NCI-H2107 (cell line): Measurements from ENCODE around the gene PTPRN2.

ENCODE experiments used
- DNase-seq: peaks from one replicate; lab custom pipeline; 2025; lab: John Stamatoyannopoulos, UW

Gene PTPRN2

DNA sequence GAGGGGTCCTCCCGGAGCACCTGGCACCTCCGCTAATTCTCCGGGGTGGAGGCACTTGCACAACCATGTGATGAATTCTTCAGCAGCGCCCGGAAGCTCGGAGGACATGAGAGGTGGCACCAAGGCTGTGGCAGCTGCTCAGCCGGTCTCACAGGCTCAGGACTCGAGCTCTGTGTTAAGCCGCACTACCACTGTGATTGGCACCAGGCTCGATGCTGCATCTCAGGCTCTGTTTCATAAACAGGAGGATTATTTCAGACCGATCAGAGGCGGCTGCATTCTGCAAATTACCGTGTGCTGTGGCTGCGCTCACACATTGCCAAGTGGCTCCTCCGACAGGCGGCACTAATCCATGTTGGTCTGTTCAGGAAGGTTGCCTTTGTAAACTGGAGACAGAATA lies 755.6 kb downstream of the PTPRN2 start:
- no peak for DNase-seq

DNA sequence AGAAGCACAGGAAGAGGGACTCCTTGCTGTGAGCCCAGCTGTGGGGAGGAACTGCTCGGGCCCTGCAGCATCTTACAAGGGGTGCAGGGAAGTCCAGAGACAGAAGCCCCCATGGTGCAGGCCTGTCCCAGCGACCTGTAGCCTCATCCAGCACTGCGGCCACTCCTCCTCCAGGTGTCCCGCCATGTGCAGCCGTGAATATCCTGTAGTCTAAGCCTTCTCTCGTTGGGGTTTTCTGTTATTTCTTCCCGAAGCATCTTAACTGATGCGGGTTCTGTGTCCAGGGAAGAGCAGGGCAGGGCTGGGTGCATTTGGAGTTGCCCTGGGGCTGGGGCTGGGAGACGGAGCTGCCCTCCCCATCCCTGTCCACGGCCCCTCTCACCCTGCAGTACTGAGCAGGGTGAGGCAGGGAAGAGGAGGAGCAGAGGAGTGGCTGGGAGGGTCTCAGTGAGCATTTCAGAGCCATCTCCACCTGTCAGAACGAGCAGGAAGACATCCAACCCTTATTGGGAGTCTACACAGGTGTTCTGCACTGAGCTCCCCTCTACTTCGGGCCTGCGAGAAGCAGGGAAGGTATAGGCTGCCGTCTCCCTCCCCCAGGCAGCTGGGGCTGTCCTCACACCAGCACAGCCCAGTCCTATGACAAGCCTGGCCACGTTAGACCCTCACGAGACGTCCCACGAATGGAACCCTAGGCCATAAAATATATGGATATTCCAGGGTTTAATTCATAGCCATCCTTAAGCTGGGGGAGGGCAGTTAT lies 756.3 kb downstream of the PTPRN2 start:
- no peak for DNase-seq

DNA sequence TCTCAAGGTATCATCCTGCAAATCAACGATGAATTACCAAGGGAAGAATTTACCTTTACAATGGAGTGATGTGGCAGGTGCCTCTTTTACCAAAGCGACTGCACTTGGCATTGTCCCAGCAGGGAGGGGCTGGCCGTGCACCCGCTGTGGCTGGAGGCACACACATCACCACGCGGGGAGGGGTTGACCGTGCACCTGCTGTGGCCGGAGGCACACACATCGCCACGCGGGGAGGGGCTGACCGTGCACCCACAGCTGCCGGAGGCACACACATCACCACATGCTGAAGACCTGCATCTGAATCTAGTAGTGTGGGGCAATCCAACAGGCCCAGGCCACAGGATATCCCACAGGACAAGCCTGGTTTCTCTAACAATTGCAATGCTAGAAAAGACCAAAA lies 757.3 kb downstream of the PTPRN2 start:
- peak; percentile 70 for DNase-seq

DNA sequence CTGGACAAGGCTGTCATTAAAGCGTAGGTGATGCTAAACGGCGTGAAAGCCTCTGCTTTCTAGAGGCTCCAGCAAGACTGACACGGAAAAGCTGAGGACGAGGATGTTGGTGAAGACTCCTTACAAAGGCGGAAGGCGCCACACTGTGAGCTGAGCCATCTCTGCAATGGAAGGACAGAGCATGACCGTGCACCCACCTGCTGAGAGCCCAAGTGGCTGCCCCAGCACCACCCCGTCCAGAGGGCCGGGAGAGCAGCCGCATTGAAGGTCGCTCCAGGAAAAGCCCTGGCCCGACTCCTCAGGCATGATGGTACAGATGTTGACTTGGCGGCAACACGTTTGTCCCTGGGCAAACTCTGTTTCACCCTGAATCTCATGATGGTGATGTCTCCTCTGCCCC lies 758.1 kb downstream of the PTPRN2 start:
- DNase-seq = no peak

DNA sequence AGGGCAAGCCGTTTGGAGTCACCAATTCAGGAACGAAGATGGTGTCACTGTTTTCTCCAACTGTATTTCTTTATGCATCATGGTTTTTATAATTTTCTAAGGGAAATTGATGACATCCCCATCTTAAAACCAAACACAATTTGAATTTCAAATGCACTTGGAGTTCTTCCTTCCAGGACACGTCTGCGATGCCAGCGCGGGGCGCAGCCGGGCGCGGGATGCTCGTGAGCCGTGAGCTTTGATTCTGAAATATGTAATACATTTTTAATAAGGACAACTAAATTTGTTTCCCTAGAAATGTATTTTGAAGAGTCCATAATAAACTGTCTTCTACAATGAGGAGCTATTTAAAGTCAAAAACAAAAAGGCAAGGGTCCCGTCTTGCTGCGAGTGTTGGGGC lies 758.7 kb downstream of the PTPRN2 start:
- DNase-seq = no peak

DNA sequence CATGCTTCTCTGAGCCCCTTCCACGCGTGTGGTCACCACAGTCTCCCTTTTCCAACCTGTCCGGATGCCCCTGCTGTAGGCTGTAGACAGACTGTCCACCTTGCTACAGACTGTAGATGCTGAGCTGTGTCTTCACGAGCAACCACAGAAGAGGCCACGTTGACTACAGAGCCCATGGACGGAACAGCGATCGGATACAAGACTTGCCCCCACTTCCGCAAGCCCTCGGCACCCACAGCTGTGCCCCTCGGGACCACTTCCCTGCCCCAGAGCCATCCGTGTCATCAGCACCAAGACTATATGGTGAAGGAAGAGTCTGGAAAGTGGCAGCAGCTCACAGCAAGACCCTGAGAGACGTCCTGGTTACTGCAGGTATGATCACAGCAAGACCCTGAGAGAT lies 759.4 kb downstream of the PTPRN2 start:
- DNase-seq = no peak

DNA sequence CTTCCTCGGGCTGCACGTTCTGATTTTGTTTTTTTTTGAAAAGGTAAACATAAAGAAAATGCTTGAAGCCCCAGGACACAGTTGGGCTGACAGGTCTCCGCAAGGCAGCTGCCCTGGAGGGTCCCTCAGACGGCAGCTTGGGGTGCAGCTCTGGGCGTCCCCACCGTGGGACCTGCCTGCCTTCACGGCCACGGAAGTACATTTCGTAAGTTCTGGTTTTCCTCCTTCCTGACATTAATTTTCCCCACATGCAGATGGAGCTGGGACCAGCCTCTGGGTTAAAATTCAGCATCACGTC lies 759.8 kb downstream of the PTPRN2 start:
- DNase-seq = no peak

DNA sequence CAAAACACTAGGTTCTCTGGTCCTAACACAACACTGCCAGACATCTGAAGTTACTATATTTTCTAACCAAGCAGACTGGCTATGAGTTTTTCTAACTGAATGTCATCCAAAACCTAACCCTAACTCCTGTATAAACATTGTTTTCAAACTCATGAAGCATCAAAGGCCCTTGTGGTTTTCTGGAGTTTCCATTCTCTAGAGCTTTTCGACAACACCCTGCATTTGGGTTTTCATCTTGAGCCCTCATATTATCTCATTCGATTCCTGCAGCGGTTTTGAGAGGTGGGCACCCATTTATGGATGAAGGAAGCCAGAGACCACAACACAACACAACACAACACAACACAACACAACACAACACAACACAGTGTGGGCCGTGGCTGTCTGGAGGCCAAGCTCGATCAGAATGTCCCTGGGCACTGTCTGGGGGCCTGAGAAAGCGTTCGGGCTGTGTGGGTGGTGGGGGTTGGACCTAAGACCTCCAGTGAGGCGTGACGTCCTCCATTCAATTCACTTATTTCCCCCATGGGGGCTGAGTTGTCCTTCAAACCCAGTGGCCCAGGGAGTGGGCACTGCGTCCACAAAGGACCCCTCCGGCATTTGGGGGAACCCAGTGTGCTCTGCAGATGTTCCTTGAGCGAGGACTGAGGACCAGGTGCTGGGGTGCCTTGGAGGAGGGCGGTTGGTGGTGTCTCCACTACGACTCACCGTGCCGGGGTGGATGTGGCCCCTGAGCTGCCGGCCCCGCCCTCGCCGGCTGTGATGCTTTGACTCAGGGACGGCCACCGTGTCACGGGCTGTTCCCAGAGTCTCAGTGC lies 760.4 kb downstream of the PTPRN2 start:
- no peak for DNase-seq

DNA sequence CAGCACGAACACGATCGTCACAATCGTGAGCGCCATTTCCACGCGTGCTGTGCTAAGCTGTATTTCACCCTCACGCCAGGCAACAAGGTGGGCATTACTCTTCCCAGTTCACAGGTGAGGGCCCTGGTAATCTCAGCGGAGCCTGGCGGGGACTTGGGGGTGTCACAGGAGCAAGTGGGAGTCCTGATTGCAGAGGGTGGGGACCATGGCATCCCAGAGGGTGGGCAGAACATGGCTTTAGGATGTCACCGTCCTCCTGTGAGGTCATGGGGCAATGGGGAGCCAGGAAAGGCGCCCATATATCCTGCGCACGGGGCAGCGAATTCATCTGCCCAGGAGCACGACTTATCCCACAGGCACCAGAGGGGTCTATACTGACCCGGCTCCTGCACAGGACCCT lies 761.1 kb downstream of the PTPRN2 start:
- DNase-seq = no peak

DNA sequence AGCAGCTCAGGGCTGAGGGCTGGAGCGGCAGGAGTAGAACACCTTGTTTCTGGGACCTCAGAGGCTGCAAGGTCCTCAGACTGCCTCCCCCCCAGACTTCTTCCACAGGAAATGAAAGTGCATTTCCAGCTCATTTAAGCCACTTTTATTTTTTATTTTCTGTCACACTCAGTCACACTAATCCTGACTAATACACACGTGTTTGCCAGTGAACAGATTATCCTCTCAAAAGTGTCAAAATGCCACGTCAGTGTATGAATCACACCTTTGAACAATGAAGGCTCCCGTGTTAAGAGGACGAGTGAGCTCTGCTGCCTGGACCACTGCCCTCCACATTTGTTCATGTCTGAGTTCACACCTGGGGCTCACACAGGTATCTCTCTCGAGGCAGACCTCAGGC lies 762.3 kb downstream of the PTPRN2 start:
- no peak for DNase-seq

DNA sequence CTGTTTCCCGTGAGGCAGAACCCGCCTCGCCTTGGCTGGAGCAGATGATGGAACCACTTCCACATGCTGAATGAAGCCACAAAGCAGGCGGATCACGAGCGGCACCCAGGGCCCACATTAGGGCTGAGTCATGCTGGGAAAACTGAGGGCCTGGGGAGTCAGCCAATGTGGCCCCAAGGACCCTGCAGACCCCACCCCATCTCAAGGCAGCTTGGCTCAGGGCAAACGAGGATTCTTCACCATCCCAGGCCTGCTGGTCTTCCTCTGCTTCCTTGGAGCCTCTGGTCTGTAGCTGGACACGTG lies 762.9 kb downstream of the PTPRN2 start:
- no peak for DNase-seq

DNA sequence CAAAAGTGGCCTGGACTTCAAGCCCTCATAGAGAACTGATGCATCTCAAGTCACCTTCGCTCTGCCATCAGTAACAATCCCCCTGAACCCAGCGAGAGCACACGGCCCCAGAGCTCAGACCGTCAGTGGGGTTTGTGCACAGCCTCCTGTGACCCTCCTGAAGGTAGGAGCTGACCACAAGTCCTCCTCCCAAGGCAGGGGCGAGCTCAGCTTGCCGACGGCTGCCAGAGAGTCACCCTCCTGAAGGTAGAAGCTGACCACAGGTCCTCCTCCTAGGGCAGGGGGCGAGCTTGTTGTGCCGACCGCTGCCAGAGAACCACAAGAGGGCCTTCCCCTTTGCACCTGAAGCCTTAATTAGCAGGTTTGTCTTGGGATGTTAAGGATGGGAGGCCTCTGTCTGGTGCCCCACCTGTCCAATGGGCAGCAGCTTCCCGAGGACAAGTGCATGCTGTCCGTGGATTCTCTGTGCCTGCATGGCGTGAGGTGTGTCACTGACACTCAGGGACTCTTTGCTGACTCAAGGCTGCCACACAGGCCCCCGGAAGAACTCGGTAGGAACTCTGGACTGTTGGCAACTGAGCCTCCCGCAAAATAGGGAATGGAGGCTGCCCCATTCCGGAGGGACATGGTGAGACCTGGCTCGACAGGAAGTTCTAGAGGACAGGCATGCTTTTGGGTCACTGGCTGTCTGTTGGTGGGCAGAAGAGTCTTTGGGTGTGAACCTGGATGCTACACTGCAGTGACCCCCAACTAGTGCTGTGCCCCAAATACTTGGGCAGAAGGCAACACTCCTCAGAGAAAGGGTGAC lies 763.4 kb downstream of the PTPRN2 start:
- DNase-seq = no peak

DNA sequence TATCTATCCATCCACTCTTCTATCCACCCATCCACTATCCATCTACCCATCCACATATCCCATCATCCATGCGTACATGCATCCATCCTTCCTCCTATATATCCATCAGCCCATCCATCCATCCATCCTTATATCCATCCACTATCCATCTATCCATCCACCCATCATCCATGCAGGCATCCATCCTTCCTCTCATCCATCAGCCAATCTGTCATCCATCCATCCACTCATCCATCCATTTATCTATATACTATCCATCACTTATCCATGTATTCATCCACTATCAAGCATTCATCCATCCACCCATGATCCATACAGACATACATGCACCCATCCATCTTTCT lies 765.0 kb downstream of the PTPRN2 start:
- DNase-seq = no peak

DNA sequence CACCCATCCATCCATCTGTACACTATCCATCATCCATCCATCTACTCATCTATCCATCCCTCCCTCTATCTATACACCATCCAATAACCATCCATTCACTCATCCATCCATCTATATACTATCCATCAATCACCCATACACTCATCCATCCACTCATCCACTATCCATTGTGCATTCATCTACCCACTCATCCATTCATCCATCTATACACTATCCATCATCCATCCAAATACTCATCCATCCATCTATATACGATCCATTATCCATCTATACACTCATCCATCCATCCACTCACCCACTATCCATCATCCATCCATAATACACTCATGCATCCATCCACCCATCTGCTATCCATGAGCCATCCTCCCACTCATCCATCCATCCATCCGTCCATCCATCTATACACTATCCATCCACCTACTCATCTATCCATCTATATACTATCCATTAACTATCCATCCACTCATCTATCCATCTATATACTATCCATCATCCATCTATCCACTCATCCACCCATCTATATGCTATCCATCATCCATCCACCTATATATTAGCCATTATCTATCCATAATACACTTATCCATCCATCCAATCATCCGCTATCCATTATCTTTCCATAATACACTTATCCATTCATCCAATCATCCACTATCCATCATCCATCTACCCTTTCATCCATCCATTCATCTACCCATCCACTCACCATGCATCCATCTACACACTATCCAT lies 765.5 kb downstream of the PTPRN2 start:
- DNase-seq = no peak

DNA sequence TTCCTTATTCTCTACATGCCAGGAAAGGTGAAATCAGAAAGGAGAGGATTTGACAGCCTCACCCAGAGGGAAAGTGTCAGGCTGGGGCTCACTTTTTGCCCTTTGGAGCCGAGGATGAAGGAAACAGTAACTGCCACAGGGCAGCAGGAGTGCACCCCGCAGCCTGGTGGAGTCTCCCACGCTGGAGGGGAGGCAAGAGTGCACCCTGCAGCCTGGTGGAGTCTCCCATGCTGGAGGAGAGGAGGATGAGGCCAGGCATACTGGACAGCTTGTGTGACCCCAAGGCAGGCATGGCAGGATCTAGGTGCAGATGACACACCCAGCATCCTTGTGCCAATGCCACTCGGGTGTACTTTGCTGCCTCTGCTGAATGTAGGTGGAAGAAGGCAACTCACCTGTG lies 766.8 kb downstream of the PTPRN2 start:
- DNase-seq = no peak

DNA sequence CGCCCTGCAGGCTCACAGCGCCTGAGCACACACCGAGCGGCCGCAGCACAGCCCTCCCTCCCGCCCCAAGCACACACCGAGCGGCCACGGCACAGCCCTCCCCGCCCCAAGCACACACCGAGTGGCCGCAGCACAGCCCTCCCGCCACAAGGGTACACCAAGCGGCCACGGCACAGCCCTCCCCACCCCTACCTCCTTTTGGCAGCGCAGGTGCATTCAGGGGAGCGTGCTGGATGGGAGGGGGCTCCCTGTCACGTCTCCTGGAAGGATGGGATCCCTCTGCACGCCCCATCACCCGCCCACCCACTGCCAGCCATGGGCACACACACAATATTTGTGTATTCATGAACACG lies 768.2 kb downstream of the PTPRN2 start:
- DNase-seq = no peak

DNA sequence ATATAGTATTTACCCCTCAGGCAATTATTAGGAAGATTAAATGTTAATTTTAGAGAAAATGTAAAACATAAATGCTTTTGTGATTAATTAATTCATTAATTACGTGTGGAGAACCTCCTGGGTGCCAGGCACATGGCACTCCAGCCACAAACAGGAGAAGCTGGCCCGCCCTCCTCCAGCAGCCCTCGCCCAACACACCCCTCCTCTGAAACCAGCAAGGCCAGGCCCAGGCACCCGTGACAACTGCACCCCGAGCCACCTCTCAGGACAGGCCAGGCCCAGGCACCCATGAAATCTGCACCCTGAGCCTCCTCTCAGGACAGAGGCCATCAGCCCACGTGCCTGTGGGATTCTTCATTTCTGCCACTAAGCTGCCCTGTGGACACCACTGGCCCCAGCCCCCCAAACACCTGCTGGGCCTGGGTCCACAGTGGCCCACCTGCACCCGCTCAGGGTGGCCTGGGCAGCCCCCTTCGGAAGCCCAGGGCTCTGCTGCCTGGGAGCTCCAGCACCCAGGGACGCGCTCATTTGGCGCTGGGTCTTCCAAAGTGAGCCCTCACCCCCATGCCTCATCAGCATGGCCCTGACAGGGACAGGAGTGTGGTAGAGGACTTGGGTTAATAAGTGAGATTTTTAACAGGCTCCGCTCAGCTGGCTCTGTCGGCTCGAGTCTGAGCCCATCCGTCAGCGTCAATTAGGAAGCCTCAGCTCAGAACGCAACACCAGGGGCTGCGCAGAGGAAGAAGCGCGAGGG lies 768.7 kb downstream of the PTPRN2 start:
- DNase-seq = no peak

DNA sequence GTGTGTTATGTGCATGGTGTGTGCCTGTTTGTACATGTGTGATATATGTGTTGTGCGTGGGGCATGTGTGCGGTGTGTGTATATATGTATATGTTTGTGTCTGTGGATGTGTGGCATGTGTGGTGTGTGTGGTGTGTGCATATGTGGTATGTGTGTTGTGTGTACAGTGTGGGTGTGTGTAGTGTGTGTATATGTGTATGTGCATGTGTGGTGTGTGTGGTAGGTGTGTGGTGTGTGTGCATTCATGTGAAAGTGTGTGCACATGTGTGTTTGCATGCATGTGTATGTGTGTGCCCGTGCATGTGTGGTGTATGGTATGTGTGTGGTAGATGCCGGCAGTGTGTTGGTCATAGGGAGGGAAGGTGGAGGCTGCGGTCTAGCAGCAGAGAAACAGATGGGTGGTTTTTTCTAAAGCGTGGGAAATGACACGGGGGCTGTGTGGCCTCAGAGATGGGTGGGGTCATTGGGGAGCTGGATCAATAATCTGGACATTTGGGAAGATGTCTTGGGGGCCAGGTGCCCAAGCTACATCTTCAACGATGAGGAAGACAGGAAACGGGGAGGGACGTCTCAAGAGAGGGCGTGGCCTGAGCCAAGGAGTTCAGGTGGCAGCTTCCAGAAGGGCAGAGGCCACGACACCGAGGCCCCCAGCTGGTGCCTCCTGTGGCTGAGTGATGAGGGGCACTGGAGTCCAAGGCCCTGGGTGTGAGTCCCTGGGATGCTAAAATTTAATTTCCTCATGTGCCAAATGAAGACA lies 769.5 kb downstream of the PTPRN2 start:
- no peak for DNase-seq

DNA sequence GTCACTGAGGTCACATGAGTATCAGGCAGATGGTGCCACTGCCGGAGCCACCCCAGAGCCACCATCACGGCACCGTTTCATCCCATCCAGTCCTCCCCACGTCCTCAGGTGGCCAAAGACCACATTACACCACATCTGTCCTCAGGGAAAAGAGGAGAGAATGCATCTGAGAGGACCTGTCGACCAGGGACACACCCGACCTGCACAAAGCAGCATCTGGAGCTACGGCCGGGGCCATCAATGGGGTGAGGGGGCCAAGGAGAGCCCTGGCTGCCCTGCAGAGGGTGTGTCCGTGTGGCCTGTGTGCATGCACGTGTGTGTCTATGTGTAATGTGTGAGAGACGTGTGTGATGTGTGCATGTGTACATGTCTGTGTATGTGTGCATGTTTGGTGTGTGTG lies 770.2 kb downstream of the PTPRN2 start:
- DNase-seq = no peak

DNA sequence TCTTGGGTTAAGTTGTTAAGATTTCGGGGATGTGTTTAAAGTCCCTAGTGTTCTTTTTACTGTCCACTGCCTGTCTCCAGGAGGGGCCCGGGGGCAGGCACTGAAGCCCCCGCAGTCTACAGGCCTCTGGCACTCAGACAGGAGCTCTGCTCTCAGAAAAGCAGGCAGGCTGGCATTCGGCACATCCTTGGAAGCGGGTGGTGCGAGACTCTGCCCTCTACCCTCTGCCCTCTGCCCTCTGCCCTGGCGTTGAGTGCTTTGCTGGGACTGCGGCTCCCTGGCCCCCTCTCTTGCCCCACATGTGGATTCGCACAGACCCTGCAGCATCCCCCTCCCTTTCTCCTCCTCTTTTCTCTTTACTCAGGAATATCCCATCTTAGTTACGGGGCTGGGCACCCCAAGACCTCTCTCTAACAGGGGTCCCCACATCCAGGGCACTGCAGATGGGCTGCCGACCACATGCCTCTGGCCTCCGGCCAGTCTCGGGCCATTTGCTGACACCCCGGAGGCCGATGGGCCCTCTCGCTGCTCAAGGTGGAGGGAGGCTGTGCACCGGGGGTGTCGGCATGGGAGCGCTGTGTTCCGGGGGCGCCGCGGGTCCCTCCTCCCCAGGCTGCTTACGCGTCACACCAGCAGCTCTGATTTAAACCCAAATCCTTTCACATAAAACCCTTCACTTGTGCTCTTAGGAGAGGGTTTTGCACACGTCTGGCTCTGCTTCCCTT lies 770.9 kb downstream of the PTPRN2 start:
- DNase-seq = no peak

DNA sequence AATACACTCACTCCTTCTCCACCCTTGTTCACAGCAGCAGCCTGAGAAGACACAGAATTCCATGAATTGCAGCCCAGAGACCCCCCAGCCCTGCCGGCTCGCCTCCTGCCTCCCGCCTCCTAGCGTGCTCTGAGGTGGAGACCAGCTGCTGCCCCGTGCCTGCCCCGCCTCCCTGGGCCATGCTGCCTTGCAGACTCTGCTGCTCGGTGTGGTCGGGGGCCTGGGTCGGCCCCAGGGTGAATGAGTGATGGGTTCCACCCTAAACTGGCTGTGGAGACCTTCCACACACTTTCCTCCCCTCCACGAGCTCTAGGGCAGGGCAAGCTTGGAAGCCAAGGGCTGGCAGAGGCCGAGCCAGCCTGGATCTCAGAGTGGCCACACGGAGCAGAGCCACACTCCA lies 771.5 kb downstream of the PTPRN2 start:
- DNase-seq = no peak
